HCT116 (cell line): Measurements from ENCODE around the gene GPR146. TPM values are rescaled to one million over a fixed set of nuclear protein-coding genes. Genes with fewer than 3 reads are reported as not detected.

Experiments
- ATAC-seq: fragments of 200-7000 bp; cut with Tn5 transposase; 2 replicates; pipeline ENCODE4 v1.9.1; 2020; ENCODE audit warnings: mild to moderate bottlenecking, moderate library complexity
- BruUV-seq: library from RNA; stranded (reverse); fragments of 400-500 nt; replicated peaks from 2 replicates; lab custom pipeline; 2021; lab: Mats Ljungman, UMichigan
- CTCF ChIA-PET: fragments of 300-600 bp; sonication (Branson Sonifier 250); formaldehyde crosslinking; loops from one replicate; lab custom pipeline; 2021; ENCODE audit warnings: antibody characterized with exemption; lab: Charles Lee
- POLR2A ChIA-PET: fragments of 300-600, 350-600 bp; sonication (Branson Sonifier 250); formaldehyde crosslinking; loops from one replicate; lab custom pipeline; 2021; ENCODE audit warnings: antibody characterized with exemption; lab: Charles Lee
- RAD21 ChIA-PET, 2 experiments: fragments of 300-600 bp; sonication (Branson Sonifier 250); formaldehyde crosslinking; loops; one replicate each; lab custom pipeline; 2023; ENCODE audit warnings: low total read pairs in 2 of 2; ENCODE audit not compliant: uncharacterized antibody in 2 of 2, unreplicated experiment in 2 of 2, low non-redundant PET in 1 of 2; lab: Charles Lee
- DNase-seq: peaks from one replicate; pipeline ENCODE4 v3.0.0-alpha.2; 2010; ENCODE audit warnings: low read depth, low spot score
- H2AFZ ChIP-seq: fragments of 200-600 bp; shearing (Covaris generic), sonication (generic); 2 replicates; pipeline ENCODE4 v1.6.1; 2017; ENCODE audit warnings: low read depth, mixed run types, mixed read lengths, antibody characterized with exemption, low read length; ENCODE audit not compliant: poor library complexity, severe bottlenecking
- H3K27ac ChIP-seq: 2 replicates; pipeline ENCODE4 v1.5.1; 2012; ENCODE audit warnings: low read depth, low read length
- H3K27me3 ChIP-seq: fragments of 200-600 bp; sonication (generic); 2 replicates; pipeline ENCODE4 v1.6.1; 2016; ENCODE audit warnings: mixed run types, low read length, mixed read lengths; ENCODE audit not compliant: insufficient read depth
- H3K36me3 ChIP-seq, 2 experiments: fragments of 200-500 bp in 1 of 2; fragments of 200-600 bp in 1 of 2; sonication (Bioruptor generic) in 1 of 2; sonication (generic) in 1 of 2; 2 replicates each; pipeline versions ENCODE4 v1.5.1 to v1.6.1; 2014 to 2016; ENCODE audit warnings: low read length in 2 of 2, inconsistent platforms in 1 of 2, mixed read lengths in 1 of 2, mixed run types in 1 of 2; ENCODE audit not compliant: insufficient read depth in 2 of 2, control insufficient read depth in 1 of 2
- H3K4me1 ChIP-seq, 2 experiments: fragments of 200-600 bp in 1 of 2; sonication (generic) in 1 of 2; 2 replicates each; pipeline versions ENCODE4 v1.5.1 to v1.6.1; 2012 to 2017; ENCODE audit warnings: low read length in 2 of 2, inconsistent platforms in 1 of 2, mild to moderate bottlenecking in 1 of 2, mixed read lengths in 1 of 2, mixed run types in 1 of 2, moderate library complexity in 1 of 2; ENCODE audit not compliant: insufficient read depth in 2 of 2, control insufficient read depth in 1 of 2
- H3K4me2 ChIP-seq: fragments of 200-600 bp; sonication (generic); 2 replicates; pipeline ENCODE4 v1.6.1; 2017; ENCODE audit warnings: mixed run types, low read length, mixed read lengths
- H3K4me3 ChIP-seq, 2 experiments: fragments of 200-600 bp in 1 of 2; sonication (generic) in 1 of 2; replicated peaks in 1 of 2; 2 replicates each; pipeline ENCODE4 v1.5.1; 2011 to 2016; ENCODE audit warnings: low read length in 2 of 2, control low read depth in 1 of 2, low read depth in 1 of 2, mild to moderate bottlenecking in 1 of 2, mixed read lengths in 1 of 2, mixed run types in 1 of 2
- H3K79me2 ChIP-seq: fragments of 200-600 bp; sonication (generic); 2 replicates; pipeline ENCODE4 v1.6.1; 2017; ENCODE audit warnings: mild to moderate bottlenecking, mixed run types, low read length, moderate library complexity, mixed read lengths; ENCODE audit not compliant: insufficient read depth
- H3K9ac ChIP-seq: fragments of 200-600 bp; sonication (generic); 2 replicates; pipeline ENCODE4 v1.6.1; 2016; ENCODE audit warnings: low read length, mixed read lengths
- H3K9me2 ChIP-seq: fragments of 200-600 bp; sonication (generic), shearing (Covaris generic); 2 replicates; pipeline ENCODE4 v1.6.1; 2017; ENCODE audit warnings: mixed run types, mild to moderate bottlenecking, moderate library complexity; ENCODE audit not compliant: insufficient read depth
- H3K9me3 ChIP-seq, 2 experiments: fragments of 200-500 bp in 1 of 2; fragments of 200-600 bp in 1 of 2; sonication (Bioruptor generic) in 1 of 2; sonication (generic) in 1 of 2; 2 replicates each; pipeline ENCODE4 v1.6.1; 2014 to 2017; ENCODE audit warnings: low read length in 2 of 2, mixed read lengths in 2 of 2, inconsistent platforms in 1 of 2, low read depth in 1 of 2, mild to moderate bottlenecking in 1 of 2, mixed run types in 1 of 2, moderate library complexity in 1 of 2; ENCODE audit not compliant: control insufficient read depth in 1 of 2, insufficient read depth in 1 of 2
- H4K20me1 ChIP-seq: fragments of 200-600 bp; sonication (generic), shearing (Covaris generic); 2 replicates; pipeline ENCODE4 v1.6.1; 2017; ENCODE audit warnings: mixed run types, mild to moderate bottlenecking, moderate library complexity; ENCODE audit not compliant: insufficient read depth
- ATF3 ChIP-seq: IDR thresholded peaks from 2 replicates; pipeline ENCODE4 v1.6.1; 2012
- CBX3 ChIP-seq: IDR thresholded peaks from 2 replicates; pipeline ENCODE4 v1.6.1; 2012; ENCODE audit warnings: low read depth
- EGR1 ChIP-seq: IDR thresholded peaks from 2 replicates; pipeline ENCODE4 v1.6.1; 2012; ENCODE audit warnings: low read depth
- EZH2 ChIP-seq: fragments of 200-600 bp; sonication (generic); IDR thresholded peaks from 2 replicates; pipeline ENCODE4 v1.6.1; 2017; ENCODE audit warnings: antibody characterized with exemption, mixed run types
- EZH2phosphoT487 ChIP-seq: fragments of 200-600 bp; IDR thresholded peaks from 2 replicates; pipeline ENCODE4 v1.6.1; 2018; ENCODE audit warnings: antibody characterized with exemption, borderline replicate concordance
- FOSL1 ChIP-seq: IDR thresholded peaks from 2 replicates; pipeline ENCODE4 v1.6.1; 2012; ENCODE audit warnings: low read depth
- JUND ChIP-seq: IDR thresholded peaks from 2 replicates; pipeline ENCODE4 v1.6.1; 2012
- MAX ChIP-seq: IDR thresholded peaks from 2 replicates; pipeline ENCODE4 v1.6.1; 2012
- POLR2A ChIP-seq: IDR thresholded peaks from 2 replicates; pipeline ENCODE4 v1.7.0; 2011; ENCODE audit warnings: borderline replicate concordance; ENCODE audit not compliant: insufficient read depth, insufficient read length; ENCODE audit errors: extremely low read depth
- POLR2AphosphoS5 ChIP-seq: IDR thresholded peaks from 2 replicates; pipeline ENCODE4 v1.6.1; 2011; ENCODE audit warnings: mild to moderate bottlenecking, low read depth, low read length, moderate library complexity
- RAD21 ChIP-seq: IDR thresholded peaks from 2 replicates; pipeline ENCODE4 v1.6.1; 2012; ENCODE audit warnings: low read depth, mild to moderate bottlenecking
- SP1 ChIP-seq: IDR thresholded peaks from 2 replicates; pipeline ENCODE4 v1.6.1; 2012; ENCODE audit warnings: low read depth
- TCF7L2 ChIP-seq: IDR thresholded peaks from 2 replicates; pipeline ENCODE4 v1.7.0; 2011; ENCODE audit warnings: borderline replicate concordance, inconsistent platforms; ENCODE audit not compliant: insufficient read depth, insufficient read length; ENCODE audit errors: extremely low read depth
- YY1 ChIP-seq: IDR thresholded peaks from 2 replicates; pipeline ENCODE4 v1.6.1; 2011; ENCODE audit warnings: low read length, low read depth, moderate library complexity, mild to moderate bottlenecking; ENCODE audit not compliant: insufficient replicate concordance; ENCODE audit errors: extremely low read depth
- ZBTB33 ChIP-seq: IDR thresholded peaks from 2 replicates; pipeline ENCODE4 v1.6.1; 2011; ENCODE audit warnings: mild to moderate bottlenecking, low read length, moderate library complexity; ENCODE audit not compliant: insufficient replicate concordance; ENCODE audit errors: extremely low read depth
- intact Hi-C: fragments of 100-400 bp; cut with micrococcal nuclease; formaldehyde crosslinking; loops from 2 replicates; pipeline ENCODE4 v1.10.0; 2022
- total RNA-seq: library from RNA; stranded (reverse); gene quantifications from one replicate; pipeline ENCODE4 v1.2.1, GENCODE V29; 2021; ENCODE audit not compliant: unreplicated experiment

GPR146 gene
- total RNA-seq, 1 experiment from 2014 or later, result 2.4 TPM

- peaks cover 15% of the 10 kb centered on the region; the same call in 1 of the 2 replicates for H3K79me2 ChIP-seq
- no peaks in the 10 kb centered on the region for H3K27me3 ChIP-seq
- no TSS peak for BruUV-seq
- H2AFZ ChIP-seq, result no peak overlapping the region
- no peak overlapping the region for H3K4me3 ChIP-seq
- H3K4me2 ChIP-seq, result no peak overlapping the region
- no peaks in the 10 kb centered on the region for H3K9me2 ChIP-seq
- H3K4me1 ChIP-seq, result peaks cover 18 to 22% of the 10 kb centered on the region in 2 experiments
- CTCF ChIA-PET, result no interaction called here
- no peak for DNase-seq
- H3K9me3 ChIP-seq, result no peaks in the 10 kb centered on the region
- H4K20me1 ChIP-seq, result no peaks in the 10 kb centered on the region; the same call in 1 of the 2 replicates
- H3K27ac ChIP-seq, result no peak overlapping the region; the same call in 1 of the 2 replicates
- POLR2A ChIA-PET, result no interaction called here
- ATAC-seq, result no peak
- H3K9ac ChIP-seq, result no peak overlapping the region
- RAD21 ChIA-PET, result no interaction called here
- no peaks in the 10 kb centered on the region for H3K36me3 ChIP-seq
- TF ChIP-seq TCF7L2 (no peak), EZH2phosphoT487 (no peak), FOSL1 (no peak), CBX3 (no peak), MAX (no peak), ATF3 (no peak), POLR2AphosphoS5 (no peak)
- intact Hi-C loops, result no loop called here
Observed at GRCh38 chr7:1092161-1092632, 47.9 kb downstream of the GPR146 start.

- Histone ChIP-seq H3K4me1 (peaks cover 10 to 14% of the 10 kb centered on the region in 2 experiments), H3K27me3 (no peaks in the 10 kb centered on the region), H3K9me2 (no peaks in the 10 kb centered on the region), H4K20me1 (no peaks in the 10 kb centered on the region; the same call in 1 of the 2 replicates), H3K79me2 (peaks cover 15% of the 10 kb centered on the region; the same call in 1 of the 2 replicates), H3K27ac (no peak overlapping the region), H3K9me3 (no peaks in the 10 kb centered on the region), H3K4me2 (no peak overlapping the region), H3K4me3 (no peak overlapping the region), H2AFZ (no peak overlapping the region), H3K9ac (no peak overlapping the region), H3K36me3 (0 out of 4 replicates have a peak, but pooled peaks cover 0 to 2% of the 10 kb centered on the region in 2 experiments)
- RAD21 ChIA-PET, result no interaction called here
- intact Hi-C loops, result no loop called here
- BruUV-seq, result no TSS peak
- POLR2A ChIA-PET, result no interaction called here
- DNase-seq, result no peak
- ATAC-seq, result no peak
- CTCF ChIA-PET, result no interaction called here
- no peak for TF ChIP-seq ZBTB33
- TF ChIP-seq MAX, result no peak
- TF ChIP-seq JUND, result no peak
- no peak for TF ChIP-seq EZH2
- TF ChIP-seq YY1, result no peak
- TF ChIP-seq POLR2AphosphoS5, result no peak
- no peak for TF ChIP-seq RAD21
- TF ChIP-seq EGR1, result no peak
- no peak for TF ChIP-seq POLR2A
- no peak for TF ChIP-seq SP1
- no peak for TF ChIP-seq ATF3
Observed at GRCh38 chr7:1092806-1093501, 48.6 kb downstream of the GPR146 start.
